NCI-H2107 (cell line): ENCODE measurements around the gene KLHL25.
"Not testable (repeated sequence)": the region's sequence is repeated elsewhere in the genome, so short reads cannot be mapped to it uniquely, and the experiment has no call there.

Experiments
- DNase-seq: peaks from one replicate; lab custom pipeline; 2025; lab: John Stamatoyannopoulos, UW

The KLHL25 gene

GRCh38 chr15:85804481-85805170, 9.9 kb upstream of the KLHL25 start:
- no peak for DNase-seq

GRCh38 chr15:85802617-85803016, 7.9 kb upstream of the KLHL25 start:
- DNase-seq, result not testable (repeated sequence)

GRCh38 chr15:85800478-85801123, 5.9 kb upstream of the KLHL25 start:
- peak; percentile 57 for DNase-seq

GRCh38 chr15:85796371-85796770, 1.6 kb upstream of the KLHL25 start:
- DNase-seq, result not testable (repeated sequence)

GRCh38 chr15:85795337-85796305, 896 bp upstream of the KLHL25 start:
- DNase-seq, result no peak

GRCh38 chr15:85793641-85794597, 806 bp downstream of the KLHL25 start:
- DNase-seq, result no peak

GRCh38 chr15:85792912-85793590, 1.7 kb downstream of the KLHL25 start:
- DNase-seq, result no peak

- no peak for DNase-seq
These were observed 2.5 kb downstream of the KLHL25 start for GRCh38 chr15:85792102-85792731.

GRCh38 chr15:85789496-85789875, 5.2 kb downstream of the KLHL25 start:
- DNase-seq, result no peak

- DNase-seq, result no peak
These were observed 5.8 kb downstream of the KLHL25 start for GRCh38 chr15:85788771-85789495.

- no peak for DNase-seq
These were observed 8.0 kb downstream of the KLHL25 start for GRCh38 chr15:85786781-85787114.

GRCh38 chr15:85785887-85786780, 8.6 kb downstream of the KLHL25 start:
- peak; percentile 32 for DNase-seq

GRCh38 chr15:85782064-85782463, 12.7 kb downstream of the KLHL25 start:
- DNase-seq, result no peak

GRCh38 chr15:85781099-85781498, 13.6 kb downstream of the KLHL25 start:
- no peak for DNase-seq

GRCh38 chr15:85780225-85780985, 14.3 kb downstream of the KLHL25 start:
- DNase-seq, result no peak

- DNase-seq, result no peak
These were observed 15.5 kb downstream of the KLHL25 start for GRCh38 chr15:85779249-85779648.

- DNase-seq, result no peak
These were observed 16.5 kb downstream of the KLHL25 start for GRCh38 chr15:85778107-85778776.
